CD4-positive, alpha-beta T cell treated with Interleukin-4 for 4 hours (primary cell): ENCODE measurements around the gene METRN.

Source experiments
- DNase-seq: peaks from one replicate; pipeline ENCODE4 v3.0.0-alpha.2; 2020

Gene METRN

DNA sequence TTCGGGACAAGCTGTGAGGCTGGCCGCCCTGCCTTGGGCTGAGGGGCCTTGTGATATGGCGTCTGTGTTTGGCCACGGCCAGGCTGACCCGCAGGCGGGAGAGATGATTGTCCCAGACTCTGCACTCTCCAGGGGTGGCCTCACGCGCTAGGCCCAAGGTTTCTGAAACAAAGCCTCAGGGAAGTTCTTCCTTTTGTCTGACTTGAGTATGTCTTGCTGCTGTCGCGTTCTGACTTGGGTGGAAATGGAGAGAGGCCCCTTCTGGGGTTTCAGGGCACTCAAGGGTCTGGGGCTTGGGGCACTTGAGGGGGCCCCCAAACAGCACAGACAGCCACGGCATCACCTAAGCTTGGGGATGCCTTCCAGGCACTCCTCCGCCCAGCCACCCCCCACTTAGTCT lies 3.8 kb upstream of the METRN start:
- DNase-seq: no peak

- peak; percentile 63 for DNase-seq
Observed at GRCh38 chr16:711548-712320, 3.2 kb upstream of the METRN start.

GRCh38 chr16:712740-713250 lies 2.1 kb upstream of the METRN start:
- peak; percentile 27 for DNase-seq

DNA sequence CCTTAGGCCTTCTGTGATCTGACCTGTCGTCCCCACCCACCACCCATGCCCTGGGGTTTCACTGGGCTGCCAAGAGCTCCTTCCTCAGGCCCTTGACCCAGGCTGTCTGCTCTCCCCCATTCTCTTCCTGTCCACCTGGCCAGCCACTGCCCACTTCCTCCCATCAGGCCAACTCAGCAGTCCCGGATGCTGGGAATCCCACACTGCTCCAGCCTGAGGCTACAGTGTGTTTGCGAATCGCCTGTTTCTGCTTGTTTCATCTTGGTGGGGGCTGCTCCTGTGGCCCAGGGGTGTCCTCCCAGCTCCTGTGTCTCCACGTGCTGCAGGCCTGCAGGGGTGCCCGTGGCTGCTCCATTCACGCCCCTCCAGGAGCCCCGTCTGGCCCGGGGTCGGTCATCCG lies 839 bp upstream of the METRN start:
- DNase-seq: no peak

GRCh38 chr16:715477-716199 lies 720 bp downstream of the METRN start:
- DNase-seq: no peak

DNA sequence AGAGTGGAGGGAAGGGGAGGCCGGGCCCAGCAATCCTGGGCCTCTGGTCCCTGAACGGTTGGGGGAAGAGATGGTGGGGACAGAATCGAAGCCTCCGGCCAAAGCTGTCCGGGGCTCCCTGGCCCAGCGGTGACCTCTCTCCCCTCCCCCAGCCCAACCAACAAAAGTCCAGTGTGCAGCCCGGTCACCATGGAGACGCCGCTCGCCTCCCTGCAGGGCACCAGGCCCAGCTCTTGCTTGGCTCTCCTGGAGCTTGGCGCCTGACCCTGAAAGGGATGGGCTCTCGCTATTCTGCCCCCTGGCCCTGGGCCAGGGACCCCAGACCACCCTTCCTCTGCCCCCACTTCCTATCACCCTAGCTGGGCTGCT lies 1.3 kb downstream of the METRN start:
- no peak for DNase-seq

- no peak for DNase-seq
Observed at GRCh38 chr16:716768-717325, 1.9 kb downstream of the METRN start.

- no peak for DNase-seq
Observed at GRCh38 chr16:717450-718245, 2.7 kb downstream of the METRN start.

- DNase-seq: no peak
Observed at GRCh38 chr16:718389-718788, 3.5 kb downstream of the METRN start.

DNA sequence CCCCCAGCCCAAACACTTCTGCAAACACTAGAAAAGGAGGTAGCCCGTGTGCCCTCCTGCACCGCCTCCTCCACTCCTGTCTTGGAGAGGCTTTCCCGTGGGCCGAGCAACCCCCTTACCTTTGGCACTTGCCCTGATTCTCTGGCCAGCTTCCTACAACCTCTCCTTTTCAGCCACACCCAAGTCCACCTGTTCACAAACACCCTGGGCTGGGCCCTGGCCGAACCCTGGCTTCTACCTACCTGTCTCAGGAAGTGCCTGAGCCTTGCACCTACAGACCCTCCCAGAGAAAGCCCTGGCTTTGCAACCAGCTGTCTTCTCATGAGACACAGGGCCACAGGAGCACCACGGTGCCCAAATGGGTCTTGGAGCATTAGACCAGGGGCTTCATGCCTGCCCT lies 4.0 kb downstream of the METRN start:
- no peak for DNase-seq

GRCh38 chr16:719815-720446 lies 5.0 kb downstream of the METRN start:
- DNase-seq: no peak

GRCh38 chr16:720447-720989 lies 5.6 kb downstream of the METRN start:
- no peak for DNase-seq

- peak; percentile 69 for DNase-seq
Observed at GRCh38 chr16:720990-721764, 6.3 kb downstream of the METRN start, which contains the start of gene ANTKMT. Gene ANTKMT, plus strand, starts transcription at chr16:721146. Its CDS starts 129 bp downstream, at chr16:721275.

DNA sequence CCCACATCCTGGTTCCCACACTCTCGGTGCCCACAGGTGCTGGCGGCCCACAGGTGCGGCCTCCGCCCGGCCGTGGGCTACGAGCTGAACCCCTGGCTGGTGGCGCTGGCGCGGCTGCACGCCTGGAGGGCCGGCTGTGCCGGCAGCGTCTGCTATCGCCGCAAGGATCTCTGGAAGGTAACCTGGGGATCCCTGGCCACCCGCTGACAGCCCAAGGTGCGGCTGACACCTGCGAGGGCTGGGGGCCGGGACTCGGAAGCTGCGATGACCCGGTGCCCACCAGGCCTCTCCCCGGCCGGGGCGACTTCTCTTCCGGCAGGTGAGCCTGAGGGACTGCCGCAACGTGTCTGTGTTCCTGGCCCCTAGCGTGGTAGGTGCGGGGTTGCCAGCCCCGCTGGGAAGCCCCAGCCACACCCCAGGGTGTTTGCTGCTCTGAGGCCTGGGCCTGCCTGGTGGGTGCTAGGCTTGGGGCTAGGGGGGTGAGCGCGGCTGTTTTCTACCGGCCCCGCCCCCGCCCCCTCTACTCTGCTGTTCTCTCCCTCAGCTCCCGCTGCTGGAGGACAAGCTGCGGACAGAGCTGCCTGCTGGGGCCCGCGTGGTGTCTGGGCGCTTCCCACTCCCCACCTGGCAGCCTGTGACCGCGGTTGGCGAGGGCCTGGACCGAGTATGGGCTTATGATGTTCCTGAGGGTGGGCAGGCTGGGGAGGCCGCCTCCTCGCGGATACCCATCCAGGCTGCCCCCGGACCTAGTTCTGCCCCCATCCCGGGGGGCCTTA lies 7.0 kb downstream of the METRN start:
- peak; percentile 15 for DNase-seq

DNA sequence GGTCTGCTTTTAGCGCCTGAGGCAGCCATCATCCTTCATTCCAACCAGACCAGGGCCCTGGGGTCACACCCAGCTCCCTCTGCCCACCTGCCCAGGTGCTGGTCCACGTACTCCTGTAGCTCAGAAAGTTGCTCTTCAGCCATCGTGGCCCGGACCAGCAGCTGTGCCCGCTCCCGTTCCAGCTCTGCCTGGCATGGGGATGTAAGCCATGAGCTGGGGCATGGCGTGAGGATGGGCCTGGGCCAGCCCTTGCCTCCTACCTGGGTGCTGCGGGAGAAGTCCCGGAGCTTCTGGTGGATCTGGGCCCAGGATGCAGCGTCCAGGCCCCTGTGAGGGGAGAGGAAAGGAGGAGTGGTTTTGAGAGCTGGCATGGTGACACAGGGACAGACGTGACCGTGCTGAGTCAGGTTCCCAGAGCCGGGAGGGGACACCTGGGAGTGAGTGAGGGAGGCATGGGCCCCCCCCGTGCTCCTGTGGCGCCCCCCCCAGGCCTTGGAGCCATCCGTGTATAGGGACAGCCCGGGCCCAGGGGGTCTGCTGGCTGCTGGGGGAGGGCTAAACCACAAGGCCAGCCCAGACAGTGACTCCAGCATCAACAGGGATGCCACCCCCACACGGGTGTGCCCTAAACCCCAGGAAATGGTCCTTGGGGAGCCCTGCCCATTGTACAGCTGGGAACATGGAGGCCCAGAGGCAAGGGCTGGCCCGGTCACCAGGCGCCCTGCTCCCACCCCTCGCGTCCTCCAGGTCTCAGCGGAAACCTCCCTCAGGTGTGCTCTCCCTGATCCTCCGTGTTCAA lies 8.1 kb downstream of the METRN start:
- DNase-seq: no peak

GRCh38 chr16:723695-724094 lies 8.8 kb downstream of the METRN start:
- no peak for DNase-seq

DNA sequence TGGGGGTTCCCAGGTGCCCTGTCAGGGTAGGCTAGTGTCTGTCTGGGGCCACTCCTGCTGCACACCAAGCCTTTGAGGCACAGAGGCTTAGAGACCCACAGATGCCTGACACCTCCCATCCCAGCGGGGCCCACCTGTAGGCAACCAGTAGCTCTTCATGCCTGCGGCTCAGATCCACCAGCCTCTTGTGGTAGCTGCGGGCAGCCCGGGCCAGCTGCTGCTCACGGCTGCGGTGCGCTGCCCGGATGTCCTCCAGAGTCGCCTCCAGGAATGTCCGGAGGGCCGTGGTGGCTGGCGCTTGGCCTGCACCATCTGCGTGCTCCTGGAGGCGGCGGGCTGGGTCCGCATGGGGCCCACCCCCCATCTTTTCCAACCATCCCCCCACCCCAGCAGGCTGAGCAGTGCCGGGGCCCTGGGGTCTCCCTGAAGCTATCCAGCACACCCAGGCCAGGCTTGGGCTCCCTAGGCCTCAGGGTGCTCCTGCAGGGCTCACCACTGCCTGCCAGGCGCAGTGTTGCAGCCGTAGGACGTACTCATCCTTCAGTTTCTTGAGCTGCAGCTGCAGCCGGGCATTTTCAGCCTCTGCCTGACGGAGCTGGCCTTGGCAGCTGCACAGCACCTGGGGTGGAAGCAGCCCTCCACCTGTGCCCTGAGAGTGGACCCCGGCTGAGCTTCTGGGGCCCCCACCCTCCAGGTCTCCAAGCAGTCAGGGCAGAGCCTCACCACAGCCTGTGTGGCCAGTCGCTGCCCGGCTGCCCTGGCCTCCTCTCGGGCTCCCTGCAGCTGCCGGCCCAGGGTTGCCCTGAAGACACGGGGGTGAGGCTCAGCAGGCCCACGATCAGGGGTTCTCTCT lies 9.5 kb downstream of the METRN start:
- DNase-seq: no peak

DNA sequence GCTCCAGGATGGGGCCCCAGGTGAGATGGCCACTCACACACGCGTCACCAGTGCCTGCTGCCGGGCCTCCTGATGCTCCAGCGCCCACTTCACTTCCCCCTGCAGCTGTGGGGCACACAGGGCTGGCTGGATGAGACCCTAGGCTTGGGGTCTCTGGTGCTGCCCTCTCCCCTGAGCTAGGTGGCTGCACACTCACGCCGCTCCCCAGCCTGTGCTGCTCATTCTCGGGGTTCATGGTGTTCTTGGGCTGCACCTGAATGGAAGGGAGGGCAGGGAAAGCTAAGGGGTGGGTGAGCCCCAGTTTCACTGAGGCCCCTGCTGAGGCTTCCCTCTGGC lies 10.1 kb downstream of the METRN start:
- no peak for DNase-seq
